WTC11 (cell line): ENCODE results near the gene RNASE11. TPM values are rescaled to one million over a fixed set of nuclear protein-coding genes. Genes with fewer than 3 reads are reported as not detected.

Source experiments
- ATAC-seq: fragments of 200-7000 bp; cut with Tn5 transposase; 2 replicates; pipeline ENCODE4 v1.10.0; 2021; ENCODE audit warnings: mild to moderate bottlenecking, moderate library complexity
- CTCF ChIA-PET: fragments of 300-600 bp; sonication (Branson Sonifier 250); formaldehyde crosslinking; loops from one replicate; lab custom pipeline; 2021; ENCODE audit warnings: antibody characterized with exemption; lab: Charles Lee
- POLR2A ChIA-PET: fragments of 350-600 bp; sonication (Branson Sonifier 250); formaldehyde crosslinking; loops from one replicate; lab custom pipeline; 2021; ENCODE audit warnings: antibody characterized with exemption; lab: Charles Lee
- DNase-seq: peaks from one replicate; pipeline ENCODE4 v3.0.0; 2021; ENCODE audit warnings: low spot score
- H3K27ac Mint-ChIP-seq: 2 replicates; pipeline ENCODE4 v1.8.0; 2021; ENCODE audit warnings: mixed read lengths
- H3K27me3 Mint-ChIP-seq: 2 replicates; pipeline ENCODE4 v1.8.0; 2021; ENCODE audit warnings: low read depth, mild to moderate bottlenecking, moderate library complexity, mixed read lengths
- H3K36me3 Mint-ChIP-seq: 2 replicates; pipeline ENCODE4 v1.8.0; 2021; ENCODE audit warnings: mixed read lengths
- H3K4me1 Mint-ChIP-seq: 2 replicates; pipeline ENCODE4 v1.8.0; 2022; ENCODE audit warnings: mixed read lengths
- H3K4me3 Mint-ChIP-seq: 2 replicates; pipeline ENCODE4 v1.8.0; 2021; ENCODE audit warnings: mild to moderate bottlenecking, moderate library complexity, mixed read lengths
- H3K9me3 Mint-ChIP-seq: 2 replicates; pipeline ENCODE4 v1.8.0; 2021; ENCODE audit warnings: mixed read lengths
- AFF4 ChIP-seq: sonication (generic); formaldehyde crosslinking; IDR thresholded peaks from 2 replicates; pipeline ENCODE4 v1.8.1; 2023; ENCODE audit warnings: mild to moderate bottlenecking, missing genetic modification reagents, borderline replicate concordance
- E2F4 ChIP-seq: sonication (generic); formaldehyde crosslinking; IDR thresholded peaks from 2 replicates; pipeline ENCODE4 v1.8.1; 2022; ENCODE audit warnings: low read depth, mild to moderate bottlenecking, moderate library complexity, missing genetic modification reagents, borderline replicate concordance
- FOXK1 ChIP-seq: sonication (generic); formaldehyde crosslinking; IDR thresholded peaks from 2 replicates; pipeline ENCODE4 v1.8.0; 2022; ENCODE audit warnings: mild to moderate bottlenecking, moderate library complexity, missing genetic modification reagents
- FOXP4 ChIP-seq: sonication (generic); formaldehyde crosslinking; IDR thresholded peaks from 2 replicates; pipeline ENCODE4 v1.8.0; 2022; ENCODE audit warnings: mild to moderate bottlenecking, missing genetic modification reagents
- GRHL2 ChIP-seq: fragments of 250-450 bp; sonication (Bioruptor Pico); IDR thresholded peaks from 2 replicates; pipeline ENCODE4 v1.8.0; 2022; ENCODE audit warnings: mild to moderate bottlenecking, moderate library complexity; ENCODE audit not compliant: insufficient replicate concordance, severe bottlenecking
- GTF2I ChIP-seq: fragments of 250-450 bp; sonication (Bioruptor Pico); conservative IDR thresholded peaks from 2 replicates; pipeline ENCODE4 v1.4.0; 2021; ENCODE audit warnings: mild to moderate bottlenecking
- JUN ChIP-seq: sonication (generic); formaldehyde crosslinking; IDR thresholded peaks from 2 replicates; pipeline ENCODE4 v1.8.0; 2023; ENCODE audit warnings: mild to moderate bottlenecking, missing genetic modification reagents
- NFYB ChIP-seq: sonication (generic); formaldehyde crosslinking; conservative IDR thresholded peaks from 2 replicates; pipeline ENCODE4 v1.8.0; 2022; ENCODE audit warnings: low read depth, missing genetic modification reagents
- PREB ChIP-seq: sonication (generic); formaldehyde crosslinking; IDR thresholded peaks from 2 replicates; pipeline ENCODE4 v1.8.1; 2022; ENCODE audit warnings: mild to moderate bottlenecking, missing genetic modification reagents, moderate library complexity, borderline replicate concordance
- RORB ChIP-seq: fragments of 250-450 bp; sonication (Bioruptor Pico); IDR thresholded peaks from 2 replicates; pipeline ENCODE4 v1.9.0; 2021; ENCODE audit warnings: mild to moderate bottlenecking
- TEAD1 ChIP-seq: sonication (generic); formaldehyde crosslinking; IDR thresholded peaks from 2 replicates; pipeline ENCODE4 v1.8.0; 2022; ENCODE audit warnings: mild to moderate bottlenecking, missing genetic modification reagents
- ZBTB21 ChIP-seq: sonication (generic); formaldehyde crosslinking; IDR thresholded peaks from 2 replicates; pipeline ENCODE4 v1.8.1; 2023; ENCODE audit warnings: mild to moderate bottlenecking, missing genetic modification reagents, borderline replicate concordance
- ZNF138 ChIP-seq: sonication (generic); formaldehyde crosslinking; conservative IDR thresholded peaks from 2 replicates; pipeline ENCODE4 v1.8.1; 2022; ENCODE audit warnings: mild to moderate bottlenecking, moderate library complexity, missing genetic modification reagents
- ZNF416 ChIP-seq: fragments of 250-450 bp; sonication (Bioruptor Pico); IDR thresholded peaks from 2 replicates; pipeline ENCODE4 v1.9.0; 2021; ENCODE audit warnings: mild to moderate bottlenecking, inconsistent platforms
- ZNF532 ChIP-seq: fragments of 250-450 bp; sonication (Bioruptor Pico); IDR thresholded peaks from 2 replicates; pipeline ENCODE4 v1.9.0; 2021; ENCODE audit warnings: mild to moderate bottlenecking, borderline replicate concordance
- ZNF671 ChIP-seq: fragments of 250-450 bp; sonication (Bioruptor Pico); IDR thresholded peaks from 2 replicates; pipeline ENCODE4 v1.8.0; 2021; ENCODE audit warnings: mild to moderate bottlenecking
- total RNA-seq: library from RNA; stranded (reverse); gene quantifications from 3 replicates; pipeline ENCODE4 v1.2.3, GENCODE V29; 2021

RNASE11 gene
- total RNA-seq, 1 experiment from 2014 or later: not detected

GRCh38 chr14:20606190-20606901, 18.5 kb upstream of the RNASE11 start (continued):
- TF ChIP-seq FOXP4: no peak
- TF ChIP-seq ZBTB21 (CRISPR knock-in tag): no peak
- no peak for TF ChIP-seq GRHL2 (CRISPR knock-in tag)
- TF ChIP-seq ZNF416: no peak

- Mint-ChIP-seq H3K4me3 (no peak overlapping the region), H3K27ac (no peak overlapping the region), H3K36me3 (no peaks in the 10 kb centered on the region), H3K27me3 (no peaks in the 10 kb centered on the region), H3K4me1 (peaks cover 16% of the 10 kb centered on the region)
- DNase-seq (no peak), ATAC-seq (no peak)
- POLR2A ChIA-PET: no interaction called here
- no peak for TF ChIP-seq GTF2I (CRISPR knock-in tag)
- TF ChIP-seq ZNF671 (CRISPR knock-in tag): no peak
- no peak for TF ChIP-seq ZNF532 (CRISPR knock-in tag)
- TF ChIP-seq NFYB (CRISPR knock-in tag): no peak
- no peak for TF ChIP-seq FOXK1 (CRISPR knock-in tag)
- no peak for TF ChIP-seq TEAD1
- no peak for TF ChIP-seq AFF4 (CRISPR knock-in tag)
- no peak for TF ChIP-seq RORB (CRISPR knock-in tag)
- TF ChIP-seq ZNF138 (CRISPR knock-in tag): no peak
- no peak for TF ChIP-seq JUN (CRISPR knock-in tag)
- no peak for TF ChIP-seq E2F4
- TF ChIP-seq PREB (CRISPR knock-in tag): no peak
- TF ChIP-seq, all 79 proteins: peak for 0
- CTCF ChIA-PET: interaction anchor here (1.2 to 1.3 kb wide), 3 partner anchors 117 to 188 kb away, joined by 3 to 7 read pairs (median 4); partner anchors contain the start of gene PIP4P1
- no peaks in the 10 kb centered on the region for H3K9me3 Mint-ChIP-seq
Observed at GRCh38 chr14:20603813-20604690, 16.3 kb upstream of the RNASE11 start.
